DND-41 (cell line): ENCODE results near the gene INTS1.

Experiments used
- ATAC-seq: fragments of 200-7000 bp; cut with Tn5 transposase; 3 replicates; pipeline ENCODE4 v1.9.1; 2021; ENCODE audit warnings: low read depth; ENCODE audit not compliant: insufficient read depth
- DNase-seq: peaks from one replicate; pipeline ENCODE4 v3.0.0-alpha.2; 2020
- H2AFZ ChIP-seq: 2 replicates; pipeline ENCODE4 v1.6.0; 2012; ENCODE audit warnings: low read depth, low read length
- H3K27ac ChIP-seq: 2 replicates; pipeline ENCODE4 v1.5.1; 2012; ENCODE audit warnings: low read length, inconsistent platforms
- H3K27me3 ChIP-seq: fragments of 200-600 bp; sonication (generic); 2 replicates; pipeline ENCODE4 v1.6.0; 2012; ENCODE audit warnings: low read length, mild to moderate bottlenecking, inconsistent platforms; ENCODE audit not compliant: insufficient read depth, poor library complexity
- H3K36me3 ChIP-seq: 2 replicates; pipeline ENCODE4 v1.5.1; 2012; ENCODE audit warnings: low read length, inconsistent platforms; ENCODE audit not compliant: insufficient read depth
- H3K4me1 ChIP-seq: 2 replicates; pipeline ENCODE4 v1.5.1; 2012; ENCODE audit warnings: mild to moderate bottlenecking, low read length; ENCODE audit not compliant: insufficient read depth
- H3K4me2 ChIP-seq: 2 replicates; pipeline ENCODE4 v1.6.0; 2012; ENCODE audit warnings: mild to moderate bottlenecking, moderate library complexity, low read length, inconsistent platforms; ENCODE audit not compliant: insufficient read depth
- H3K4me3 ChIP-seq, 2 experiments: fragments of 200-600 bp in 1 of 2; shearing (Covaris generic) in 1 of 2; 2 replicates each; pipeline ENCODE4 v1.5.1; 2012 to 2016; ENCODE audit warnings: inconsistent platforms in 2 of 2, low read length in 2 of 2, mild to moderate bottlenecking in 2 of 2, low read depth in 1 of 2, moderate library complexity in 1 of 2
- H3K79me2 ChIP-seq: 2 replicates; pipeline ENCODE4 v1.6.0; 2012; ENCODE audit warnings: low read length, inconsistent platforms; ENCODE audit not compliant: insufficient read depth
- H3K9ac ChIP-seq: 2 replicates; pipeline ENCODE4 v1.6.0; 2012; ENCODE audit warnings: low read depth, mild to moderate bottlenecking, inconsistent platforms, low read length, moderate library complexity
- H3K9me3 ChIP-seq: 2 replicates; pipeline ENCODE4 v1.5.1; 2012; ENCODE audit warnings: low read length, moderate library complexity, mild to moderate bottlenecking, inconsistent platforms; ENCODE audit not compliant: insufficient read depth, severe bottlenecking
- H4K20me1 ChIP-seq: 2 replicates; pipeline ENCODE4 v1.6.0; 2012; ENCODE audit warnings: low read length; ENCODE audit not compliant: insufficient read depth
- EZH2 ChIP-seq: IDR thresholded peaks from 3 replicates; pipeline ENCODE4 v1.6.1; 2012; ENCODE audit warnings: borderline replicate concordance, low read depth, mild to moderate bottlenecking, moderate library complexity, low read length, inconsistent platforms; ENCODE audit not compliant: severe bottlenecking
- TF ChIP-seq, protein P1 (sequence below): IDR thresholded peaks from 2 replicates; pipeline ENCODE4 v1.5.1; 2012; ENCODE audit warnings: borderline replicate concordance, low read length, moderate library complexity, mild to moderate bottlenecking; ENCODE audit not compliant: poor library complexity, severe bottlenecking; ENCODE audit errors: extremely low read depth

Gene INTS1

DNA sequence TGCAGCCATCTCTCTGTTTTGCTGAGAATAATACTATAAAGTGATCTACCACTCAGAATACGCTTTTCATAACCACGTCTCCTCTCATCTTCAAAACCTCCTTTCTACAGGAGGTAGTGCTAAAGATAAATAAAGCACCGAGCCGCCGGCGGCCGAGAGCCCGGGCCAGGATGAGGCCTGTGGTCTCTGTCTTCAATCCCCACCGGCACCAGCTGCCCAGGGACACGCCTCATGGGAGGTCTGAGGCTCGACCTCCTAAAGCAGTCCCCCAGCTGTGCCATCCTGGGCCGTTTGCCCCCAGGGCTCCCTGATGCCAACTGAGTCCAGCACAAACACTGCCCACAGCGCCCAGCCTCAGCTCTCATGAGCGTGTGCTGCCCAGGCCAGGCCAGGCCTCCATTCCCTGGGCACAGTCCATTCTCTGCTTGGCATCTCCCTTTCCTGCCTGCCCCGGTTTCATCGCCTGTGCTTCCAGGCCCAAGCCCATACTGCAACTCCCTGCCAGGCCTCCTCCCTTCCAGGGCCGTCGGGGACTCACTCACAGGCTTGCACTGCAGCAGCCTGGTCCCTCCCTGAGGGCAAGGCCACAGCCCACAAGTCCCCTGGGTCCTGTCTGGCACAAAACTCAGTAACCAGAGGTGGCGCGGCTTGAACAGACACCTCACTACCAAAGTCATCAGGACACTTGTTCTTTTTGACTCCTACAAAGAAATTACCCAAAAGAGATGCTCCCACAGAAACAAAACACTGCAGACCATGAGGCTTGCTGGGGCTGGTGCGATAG, 2.5 kb downstream of the INTS1 start:
- H3K36me3 ChIP-seq = peaks cover 67% of the 10 kb centered on the region
- peaks cover 41% of the 10 kb centered on the region for H3K4me1 ChIP-seq
- no peak overlapping the region for H3K9ac ChIP-seq
- DNase-seq (no peak), ATAC-seq (no peak)
- no peak for TF ChIP-seq EZH2
- TF ChIP-seq, protein P1, sequence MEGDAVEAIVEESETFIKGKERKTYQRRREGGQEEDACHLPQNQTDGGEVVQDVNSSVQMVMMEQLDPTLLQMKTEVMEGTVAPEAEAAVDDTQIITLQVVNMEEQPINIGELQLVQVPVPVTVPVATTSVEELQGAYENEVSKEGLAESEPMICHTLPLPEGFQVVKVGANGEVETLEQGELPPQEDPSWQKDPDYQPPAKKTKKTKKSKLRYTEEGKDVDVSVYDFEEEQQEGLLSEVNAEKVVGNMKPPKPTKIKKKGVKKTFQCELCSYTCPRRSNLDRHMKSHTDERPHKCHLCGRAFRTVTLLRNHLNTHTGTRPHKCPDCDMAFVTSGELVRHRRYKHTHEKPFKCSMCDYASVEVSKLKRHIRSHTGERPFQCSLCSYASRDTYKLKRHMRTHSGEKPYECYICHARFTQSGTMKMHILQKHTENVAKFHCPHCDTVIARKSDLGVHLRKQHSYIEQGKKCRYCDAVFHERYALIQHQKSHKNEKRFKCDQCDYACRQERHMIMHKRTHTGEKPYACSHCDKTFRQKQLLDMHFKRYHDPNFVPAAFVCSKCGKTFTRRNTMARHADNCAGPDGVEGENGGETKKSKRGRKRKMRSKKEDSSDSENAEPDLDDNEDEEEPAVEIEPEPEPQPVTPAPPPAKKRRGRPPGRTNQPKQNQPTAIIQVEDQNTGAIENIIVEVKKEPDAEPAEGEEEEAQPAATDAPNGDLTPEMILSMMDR = no peak
- peak overlapping the region in 1 of 2 experiments; percentile 100; a peak in 1 of 4 replicates for H3K4me3 ChIP-seq
- no peaks in the 10 kb centered on the region for H3K27me3 ChIP-seq
- H3K9me3 ChIP-seq = no peaks in the 10 kb centered on the region
- peaks cover 39% of the 10 kb centered on the region for H3K79me2 ChIP-seq
- H3K27ac ChIP-seq = no peak overlapping the region
- peak overlapping the region; percentile 100 for H3K4me2 ChIP-seq
- peaks cover 41% of the 10 kb centered on the region for H4K20me1 ChIP-seq
- H2AFZ ChIP-seq = no peak overlapping the region

DNA sequence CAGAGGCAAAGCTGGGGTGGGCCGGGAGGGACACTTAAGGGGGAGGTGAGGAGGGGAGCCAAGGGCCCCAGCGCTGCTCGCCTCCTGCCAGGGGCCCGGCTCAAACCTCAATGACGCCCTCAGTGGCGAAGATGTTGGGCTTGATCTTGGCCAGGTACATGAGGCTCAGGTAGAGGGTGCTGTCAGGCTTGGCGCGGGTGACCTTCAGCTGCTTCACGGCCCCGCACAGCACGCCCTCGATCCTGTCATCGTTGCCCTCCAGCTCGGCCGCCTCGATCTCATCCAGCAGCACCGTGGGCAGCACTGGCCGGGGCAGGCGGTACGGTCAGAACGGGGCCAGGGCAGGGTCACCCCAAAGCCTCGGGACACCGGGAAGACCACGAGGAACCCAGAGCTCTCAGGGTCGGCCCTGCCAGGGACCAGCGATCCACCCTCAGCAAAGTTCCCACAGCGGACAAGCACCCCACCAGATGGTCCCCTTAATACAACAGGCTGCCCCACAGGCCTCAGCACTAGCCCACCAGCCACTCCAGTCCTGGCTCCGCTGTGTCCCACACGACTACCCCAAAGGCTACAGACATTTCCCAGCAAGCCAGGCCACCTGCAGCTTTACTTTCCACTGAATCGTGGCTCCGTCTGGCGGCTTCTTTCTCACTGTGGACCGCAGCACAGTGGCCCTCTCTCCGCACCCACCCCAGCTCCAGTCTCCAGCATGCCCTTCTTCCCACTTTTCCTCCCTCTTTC, 4.0 kb downstream of the INTS1 start:
- Histone ChIP-seq H4K20me1 (peaks cover 41% of the 10 kb centered on the region), H3K27me3 (no peaks in the 10 kb centered on the region), H2AFZ (no peak overlapping the region), H3K79me2 (peaks cover 38% of the 10 kb centered on the region), H3K4me2 (no peak overlapping the region; the same call in 1 of the 2 replicates), H3K27ac (no peak overlapping the region), H3K4me1 (peaks cover 30% of the 10 kb centered on the region), H3K4me3 (no peak overlapping the region), H3K9me3 (no peaks in the 10 kb centered on the region), H3K9ac (no peak overlapping the region), H3K36me3 (peaks cover 81% of the 10 kb centered on the region)
- ATAC-seq (no peak), DNase-seq (no peak)
- no peak for TF ChIP-seq EZH2
- TF ChIP-seq, protein P1 = no peak

DNA sequence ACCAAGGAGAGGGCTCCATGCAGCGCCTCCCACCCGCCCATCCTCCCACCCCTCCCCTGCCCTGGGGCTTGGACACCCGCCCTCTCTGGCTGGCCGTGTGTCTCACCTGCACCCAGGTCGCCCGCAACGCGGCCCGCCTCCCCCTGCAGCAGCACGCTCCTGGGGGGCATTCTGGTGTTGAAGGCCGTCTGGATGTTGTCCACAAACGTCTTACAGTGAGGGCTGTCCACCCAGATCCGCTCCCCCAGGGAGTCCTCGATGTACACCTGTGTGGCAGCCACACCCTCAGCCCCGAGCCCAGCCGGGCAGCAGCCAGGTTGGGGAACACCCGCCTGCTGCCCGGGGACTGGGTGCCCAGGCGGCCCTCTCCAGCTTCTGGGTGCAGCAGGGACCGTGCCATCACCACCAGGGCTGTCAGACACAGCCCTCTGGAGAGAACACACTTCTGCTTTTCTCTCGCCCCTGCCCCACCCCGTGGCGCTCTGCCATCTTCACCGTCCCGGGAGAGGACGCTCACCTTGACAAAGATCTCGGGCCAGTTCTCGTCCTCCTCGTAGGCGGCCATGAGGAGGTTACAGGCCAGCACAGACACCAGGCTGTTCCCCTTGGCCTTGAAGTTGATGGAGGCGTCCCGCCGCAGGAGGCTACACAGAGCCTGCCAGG, 4.7 kb downstream of the INTS1 start:
- H3K4me2 ChIP-seq = no peak overlapping the region
- H3K9ac ChIP-seq = no peak overlapping the region
- no peak overlapping the region for H3K4me3 ChIP-seq
- H3K27ac ChIP-seq = no peak overlapping the region
- no peak overlapping the region for H2AFZ ChIP-seq
- H3K79me2 ChIP-seq = peaks cover 38% of the 10 kb centered on the region
- DNase-seq = no peak
- TF ChIP-seq, protein P1 = no peak
- no peak for TF ChIP-seq EZH2
- peaks cover 24% of the 10 kb centered on the region for H3K4me1 ChIP-seq
- H3K36me3 ChIP-seq = peaks cover 87% of the 10 kb centered on the region
- H3K27me3 ChIP-seq = no peaks in the 10 kb centered on the region
- H4K20me1 ChIP-seq = peaks cover 41% of the 10 kb centered on the region
- H3K9me3 ChIP-seq = no peaks in the 10 kb centered on the region
- no peak for ATAC-seq
